Measurements from ENCODE around the gene DCST1.
"Not testable (repeated sequence)": the region's sequence is repeated elsewhere in the genome, so short reads cannot be mapped to it uniquely, and the experiment has no call there.

Gene DCST1

GRCh38 chr1:155033524-155033923 is at the start of gene DCST1, which contains the start of gene DCST2:
Gene DCST1, plus strand, starts transcription at chr1:155033824. Its CDS starts 213 bp downstream, at chr1:155034037.
Gene DCST2, minus strand, starts transcription at chr1:155033781. Its CDS starts 80 bp downstream, at chr1:155033701.
- DNase-seq = no peak

- DNase-seq = not testable (repeated sequence)
These were observed 46.9 kb upstream of the DCST1 start for GRCh38 chr1:154986736-154987135.

GRCh38 chr1:154987326-154987725 is 46.3 kb upstream of the DCST1 start:
- DNase-seq = no peak

GRCh38 chr1:154988058-154988954 is 45.3 kb upstream of the DCST1 start:
- DNase-seq = no peak

- DNase-seq = no peak
These were observed 44.3 kb upstream of the DCST1 start for GRCh38 chr1:154989195-154989860.

GRCh38 chr1:154990276-154990675 is 43.3 kb upstream of the DCST1 start:
- DNase-seq = no peak

GRCh38 chr1:154992721-154993571 is 40.7 kb upstream of the DCST1 start:
- DNase-seq = no peak

- DNase-seq = no peak
These were observed 39.9 kb upstream of the DCST1 start, which contains the start of gene LENEP for GRCh38 chr1:154993572-154994268. Gene LENEP, plus strand, starts transcription at chr1:154993586. Its CDS starts 22 bp downstream, at chr1:154993608.

- no peak for DNase-seq
These were observed 39.4 kb upstream of the DCST1 start for GRCh38 chr1:154994269-154994587.

- DNase-seq = no peak
These were observed 39.0 kb upstream of the DCST1 start for GRCh38 chr1:154994591-154994990.

GRCh38 chr1:154995301-154995983 is 38.2 kb upstream of the DCST1 start:
- DNase-seq = peak in 1 of 2 experiments; percentile 60

GRCh38 chr1:154996966-154997701 is 36.5 kb upstream of the DCST1 start:
- no peak for DNase-seq

GRCh38 chr1:154998201-154998780 is 35.3 kb upstream of the DCST1 start:
- no peak for DNase-seq

GRCh38 chr1:154998818-154999570 is 34.6 kb upstream of the DCST1 start:
- DNase-seq = no peak

- no peak for DNase-seq
These were observed 33.8 kb upstream of the DCST1 start for GRCh38 chr1:154999571-155000410.

GRCh38 chr1:155000411-155000725 is 33.3 kb upstream of the DCST1 start:
- DNase-seq = no peak

GRCh38 chr1:155000726-155001424 is 32.7 kb upstream of the DCST1 start:
- peak; percentile 86 to 91 for DNase-seq

- DNase-seq = no peak
These were observed 32.3 kb upstream of the DCST1 start for GRCh38 chr1:155001425-155001674.
